HG03196 (cell line): Measurements from ENCODE around the gene GNAQ.
"Not testable (repeated sequence)": the region's sequence is repeated elsewhere in the genome, so short reads cannot be mapped to it uniquely, and the experiment has no call there.

Experiments used
- ATAC-seq: cut with Tn5 transposase; IDR thresholded peaks from one replicate; pipeline ENCODE4 v1.9.1; 2021; ENCODE audit not compliant: unreplicated experiment

Gene GNAQ

GRCh38 chr9:78031444-78031892 lies at the start of gene GNAQ:
TSS of gene GNAQ (minus strand) at chr9:78031811. CDS start at chr9:78031235, 576 bp downstream.
- ATAC-seq: no peak

- ATAC-seq: no peak
Observed at GRCh38 chr9:78074385-78075291, 43.0 kb upstream of the GNAQ start.

GRCh38 chr9:78073722-78074121 lies 42.1 kb upstream of the GNAQ start:
- ATAC-seq: no peak

DNA sequence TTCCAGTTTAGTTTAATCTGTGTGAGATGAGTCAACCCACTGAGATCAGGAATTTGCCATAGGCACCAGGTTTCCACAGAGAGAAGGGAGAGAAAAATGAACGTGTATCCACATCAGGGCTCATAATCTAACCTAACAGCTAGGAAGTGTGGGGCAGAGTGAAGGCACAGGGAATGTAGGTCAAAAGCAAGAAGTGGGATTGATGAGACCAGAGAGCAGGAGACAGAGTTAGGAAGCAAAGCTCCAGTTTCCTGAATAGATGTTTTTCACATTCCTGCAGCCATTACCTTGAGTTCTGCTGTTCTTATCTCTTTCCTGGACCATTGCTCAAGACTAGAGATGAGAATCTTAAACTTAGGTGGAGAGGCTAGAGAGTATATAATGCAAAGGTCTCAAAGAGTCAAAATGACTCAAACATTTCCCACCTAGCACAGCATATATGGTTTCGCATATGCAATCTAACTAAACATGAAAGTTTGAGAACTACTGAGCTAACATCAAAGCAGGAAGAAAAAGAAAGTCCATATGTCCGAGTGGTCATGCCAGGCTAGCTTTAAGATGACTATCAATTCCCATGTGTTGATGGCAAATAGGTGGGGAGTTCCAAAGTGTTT lies 41.1 kb upstream of the GNAQ start:
- ATAC-seq: no peak

- ATAC-seq: no peak
Observed at GRCh38 chr9:78070521-78070920, 38.9 kb upstream of the GNAQ start.

DNA sequence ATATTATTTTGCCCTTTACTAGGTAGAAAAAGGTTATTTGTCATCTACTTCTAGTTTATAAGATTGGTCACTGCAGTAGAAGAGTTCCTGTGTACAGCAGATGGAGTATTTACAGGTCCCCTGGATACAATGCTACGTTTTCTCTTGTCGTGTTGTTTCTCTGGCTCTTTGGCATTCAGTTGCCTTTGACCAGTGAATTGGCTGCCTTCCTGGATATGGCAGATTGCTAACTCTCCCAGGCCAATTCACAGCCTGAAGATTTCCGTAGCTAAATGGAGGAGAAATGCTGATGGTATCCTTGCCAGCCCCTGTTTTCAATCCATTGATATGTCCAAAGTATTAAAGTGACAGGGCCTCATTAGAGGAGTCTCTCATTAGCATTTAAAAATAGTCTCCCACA lies 32.5 kb upstream of the GNAQ start:
- ATAC-seq: no peak

- no peak for ATAC-seq
Observed at GRCh38 chr9:78062710-78063109, 31.1 kb upstream of the GNAQ start.

DNA sequence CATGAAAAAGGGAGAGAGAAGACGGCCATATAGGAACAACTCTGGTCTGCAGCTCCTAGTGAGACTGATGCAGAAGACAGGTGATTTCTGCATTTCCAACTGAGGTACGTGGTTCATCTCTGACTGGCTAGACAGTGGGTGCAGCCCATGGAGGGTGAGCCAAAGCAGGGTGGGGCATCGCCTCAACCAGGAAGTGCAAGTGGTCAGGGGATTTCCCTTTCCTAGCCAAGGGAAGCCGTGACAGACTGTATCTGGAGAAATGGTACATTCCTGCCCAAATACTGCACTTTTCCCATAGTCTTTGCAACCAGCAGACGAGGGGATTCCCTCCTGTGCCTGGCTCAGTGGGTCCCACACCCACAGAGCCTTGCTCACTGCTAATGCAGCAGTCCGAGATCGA lies 22.6 kb upstream of the GNAQ start:
- ATAC-seq: not testable (repeated sequence)

- ATAC-seq: no peak
Observed at GRCh38 chr9:78053627-78054026, 22.0 kb upstream of the GNAQ start.

- ATAC-seq: no peak
Observed at GRCh38 chr9:78050421-78050820, 18.8 kb upstream of the GNAQ start.

DNA sequence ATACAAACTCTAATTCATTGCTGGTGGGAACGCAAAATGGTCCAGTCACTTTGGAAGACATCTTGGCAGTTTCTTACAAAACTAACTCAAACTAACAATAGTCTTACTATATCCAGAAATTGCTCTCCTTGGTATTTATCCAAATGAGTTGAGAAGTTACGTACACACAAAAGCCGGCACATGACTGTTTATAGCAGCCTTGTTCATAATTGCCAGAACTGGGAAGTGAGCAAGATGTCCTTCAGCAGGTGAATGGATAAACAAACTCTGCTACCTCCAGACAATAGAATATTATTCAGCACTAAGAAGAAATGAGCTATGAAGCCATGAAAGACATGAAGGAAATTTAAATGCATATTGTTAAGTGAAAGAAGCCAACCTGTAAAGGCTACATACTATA lies 17.9 kb upstream of the GNAQ start:
- ATAC-seq: no peak

DNA sequence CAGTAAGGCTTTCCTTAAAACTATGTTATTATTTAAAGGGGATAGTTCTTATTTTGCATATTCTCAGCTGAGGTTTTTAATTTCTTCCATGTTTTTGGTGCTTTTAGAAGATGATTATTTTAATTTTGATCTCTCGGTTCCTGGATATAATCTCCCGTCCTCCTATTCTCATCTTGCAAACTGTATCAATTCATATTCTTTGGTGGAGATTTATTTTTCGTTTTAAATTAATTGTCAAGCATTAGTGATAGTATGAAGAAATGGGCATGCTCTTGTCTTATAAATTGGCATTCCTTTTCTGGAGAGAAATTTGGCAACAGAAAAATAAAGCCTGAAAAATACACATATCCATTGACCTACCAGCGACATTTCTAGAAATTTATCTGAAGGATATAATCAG lies 15.5 kb upstream of the GNAQ start:
- no peak for ATAC-seq

GRCh38 chr9:78046112-78046511 lies 14.5 kb upstream of the GNAQ start:
- no peak for ATAC-seq

- ATAC-seq: no peak
Observed at GRCh38 chr9:78044886-78045285, 13.3 kb upstream of the GNAQ start.

DNA sequence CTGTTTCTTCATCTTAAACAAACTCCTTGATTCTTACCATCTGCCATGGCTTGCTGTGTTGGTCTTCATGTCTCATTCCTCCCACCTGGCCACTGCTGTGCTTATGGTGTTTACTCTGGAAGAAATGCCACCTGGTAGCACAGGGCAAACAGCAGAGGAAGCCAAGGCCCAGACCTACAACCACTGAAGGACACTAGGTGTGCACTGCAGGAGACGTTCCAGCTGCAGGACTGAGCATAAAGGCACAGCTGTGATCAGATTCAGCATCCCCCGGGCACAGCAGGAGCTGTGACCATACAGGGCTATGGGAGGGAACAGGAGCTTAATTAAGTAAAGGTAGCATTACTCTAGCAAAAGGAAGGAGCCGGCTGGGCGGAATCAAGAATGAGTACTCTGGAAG lies 12.6 kb upstream of the GNAQ start:
- no peak for ATAC-seq

- no peak for ATAC-seq
Observed at GRCh38 chr9:78041971-78042370, 10.4 kb upstream of the GNAQ start.

GRCh38 chr9:78040726-78041125 lies 9.1 kb upstream of the GNAQ start:
- no peak for ATAC-seq

DNA sequence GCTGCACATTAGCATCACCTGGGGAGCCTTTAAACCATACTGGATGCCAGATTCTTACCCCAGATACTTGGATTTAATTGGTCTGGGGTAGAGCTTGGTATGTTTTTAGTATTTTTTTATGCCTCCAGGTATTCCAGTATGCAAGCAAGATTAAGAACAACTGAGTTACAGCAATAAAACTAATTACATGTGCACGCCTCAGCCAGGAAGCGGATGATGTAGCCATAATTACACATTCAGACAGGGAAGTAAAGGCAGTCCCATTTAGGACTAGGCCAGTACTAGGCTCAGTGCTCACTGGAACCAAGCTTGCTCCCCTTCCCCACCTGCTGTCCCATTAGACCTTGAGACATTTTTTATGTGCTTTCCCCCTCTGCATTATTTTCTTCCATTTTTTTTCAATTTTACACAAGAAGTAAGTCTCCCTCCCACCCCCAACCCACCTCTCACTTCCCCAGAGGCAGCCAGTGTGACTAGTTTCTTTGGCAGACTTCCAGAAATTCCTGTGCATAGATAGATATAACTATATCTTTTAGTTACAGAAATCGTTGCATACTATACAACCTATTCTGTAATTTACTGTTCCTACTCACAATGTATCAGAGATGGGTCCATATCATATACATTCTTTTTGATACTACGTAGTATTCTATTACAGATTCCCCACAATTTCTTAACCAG lies 7.1 kb upstream of the GNAQ start:
- no peak for ATAC-seq

DNA sequence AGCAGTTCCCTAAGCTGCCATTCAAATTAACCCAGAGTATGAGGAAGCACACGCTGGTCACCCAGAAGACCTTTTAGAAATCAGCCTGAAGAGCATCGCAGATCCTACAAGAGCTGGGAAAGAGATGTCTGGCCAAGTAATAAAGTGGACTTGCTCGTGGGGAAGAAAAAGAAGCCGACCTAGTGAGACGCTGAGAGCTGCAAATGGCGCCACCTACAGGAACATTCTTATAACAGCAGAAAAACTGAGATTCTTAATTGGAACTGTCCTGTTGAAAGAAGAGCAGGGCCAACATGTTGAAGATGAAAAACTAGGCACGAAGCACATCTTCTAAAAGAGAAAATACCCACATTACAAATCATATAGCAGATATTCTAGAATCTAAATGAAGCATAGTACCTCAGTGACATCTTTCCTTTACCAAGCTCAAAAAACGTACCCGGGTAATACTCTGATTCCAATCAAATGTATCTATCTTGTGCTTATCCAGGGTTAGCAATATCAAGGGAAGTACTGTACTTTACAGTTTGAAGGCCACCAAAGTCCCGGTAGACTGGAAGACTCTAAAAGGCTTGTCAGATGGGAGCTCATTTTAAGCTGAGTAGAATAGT lies 3.9 kb upstream of the GNAQ start:
- ATAC-seq: no peak

GRCh38 chr9:78033870-78034269 lies 2.3 kb upstream of the GNAQ start:
- no peak for ATAC-seq

GRCh38 chr9:78032730-78033457 lies 1.3 kb upstream of the GNAQ start:
- no peak for ATAC-seq
